Kidney (tissue), 14 donors: ENCODE data around the gene ITPKA. TPM values are rescaled to one million over a fixed set of nuclear protein-coding genes. Genes with fewer than 3 reads are reported as not detected.

Source experiments
- DNase-seq, 5 donors: peaks; one replicate each; pipeline ENCODE4 v3.0.0-alpha.2; 2013 to 2020
- FAIRE-seq: peaks from 2 replicates; lab custom pipeline; 2012; peaks lifted over from hg19 to GRCh38; lab: Jason Lieb, UNC
- H3K27ac ChIP-seq, 2 donors: one replicate each; pipeline ENCODE4 v1.7.0; 2013; ENCODE audit warnings: low read depth in 2 of 2, low read length in 2 of 2, inconsistent platforms in 1 of 2
- H3K27me3 ChIP-seq: one replicate; pipeline ENCODE4 v1.7.1; 2013; ENCODE audit warnings: low read length, inconsistent platforms; ENCODE audit not compliant: control insufficient read depth, insufficient read depth
- H3K36me3 ChIP-seq, 3 donors: one replicate each; pipeline versions ENCODE4 v1.7.0 to v1.7.1; 2013; ENCODE audit warnings: low read length in 3 of 3, control low read depth in 1 of 3, inconsistent platforms in 1 of 3; ENCODE audit not compliant: insufficient read depth in 3 of 3, control insufficient read depth in 2 of 3
- H3K4me1 ChIP-seq, 3 donors: one replicate each; pipeline versions ENCODE4 v1.7.0 to v1.7.1; 2013; ENCODE audit warnings: low read length in 3 of 3, inconsistent platforms in 1 of 3, low read depth in 1 of 3; ENCODE audit not compliant: control insufficient read depth in 2 of 3, insufficient read depth in 2 of 3
- H3K4me3 ChIP-seq, 3 donors: one replicate each; pipeline versions ENCODE4 v1.7.0 to v1.8.1; 2013; ENCODE audit warnings: low read length in 3 of 3, control low read depth in 1 of 3, inconsistent platforms in 1 of 3
- H3K9ac ChIP-seq, 3 donors: one replicate each; pipeline versions ENCODE4 v1.7.0 to v1.7.1; 2013; ENCODE audit warnings: low read length in 3 of 3, control low read depth in 1 of 3, inconsistent platforms in 1 of 3
- H3K9me3 ChIP-seq, 3 donors: one replicate each; pipeline versions ENCODE4 v1.7.0 to v1.7.1; 2013; ENCODE audit warnings: low read length in 3 of 3, control low read depth in 1 of 3, inconsistent platforms in 1 of 3; ENCODE audit not compliant: control insufficient read depth in 2 of 3, insufficient read depth in 1 of 3
- CTCF ChIP-seq: IDR thresholded peaks from 3 replicates; pipeline ENCODE4 v1.5.1; 2012; ENCODE audit warnings: mild to moderate bottlenecking, moderate library complexity, borderline replicate concordance; ENCODE audit not compliant: insufficient read depth; ENCODE audit errors: extremely low read depth
- intact Hi-C: fragments of 100-400 bp; cut with DNase I; formaldehyde crosslinking; loops from one replicate; pipeline ENCODE4 v1.11.1; 2022
- polyA plus RNA-seq: library from polyadenylated mRNA; stranded (reverse); fragments of 350-450 nt; fragmentation: Illumina TruSeq; extraction: RNeasy Lipid Tissue Mini Kit (QIAGEN cat#74804); gene quantifications from one replicate; pipeline ENCODE4 v1.2.3, GENCODE V29; 2014; ENCODE audit warnings: low read depth, low replicate concordance; ENCODE audit not compliant: insufficient read depth
- total RNA-seq: library from RNA; stranded (reverse); fragmentation: NEBNext Ultra II Directional; extraction: Animal tissue kit (Norgen Biotek cat#: 25700); gene quantifications from one replicate; pipeline ENCODE4 v1.2.1, GENCODE V29; 2021
- donor health status: control.
- donor health status: control.
- donor health status: control.
- donor health status: control.
- donor health status: control.
- donor health status: DM: yes; HTN: yes; CAD: no.
- donor health status: Normal renal cell carcinoma (clear cell type).

ITPKA gene
- total and polyA plus RNA-seq, 2 donors from 2014 or later, result 0.66 TPM; not detected in 1

GRCh38 chr15:41510728-41511127, 17.1 kb downstream of the ITPKA start:
- FAIRE-seq, result no peak
- peaks cover 0 to 18% (median 0%) of the 10 kb centered on the region in 3 donors for H3K4me1 ChIP-seq
- no peak for TF ChIP-seq CTCF
- H3K27ac ChIP-seq, result no peak overlapping the region
- no peaks in the 10 kb centered on the region for H3K9me3 ChIP-seq
- H3K27me3 ChIP-seq, result peaks cover 16% of the 10 kb centered on the region
- no peak overlapping the region for H3K4me3 ChIP-seq
- intact Hi-C loops, result no loop called here
- H3K36me3 ChIP-seq, result no peaks in the 10 kb centered on the region
- H3K9ac ChIP-seq, result no peak overlapping the region
- no peak for DNase-seq

GRCh38 chr15:41511331-41511898, 17.7 kb downstream of the ITPKA start:
- peaks cover 16% of the 10 kb centered on the region for H3K27me3 ChIP-seq
- no peaks in the 10 kb centered on the region for H3K9me3 ChIP-seq
- H3K36me3 ChIP-seq, result no peaks in the 10 kb centered on the region
- DNase-seq (peak in 4 of 5 donors; percentile 35 to 62 (median 45)), FAIRE-seq (no peak)
- H3K4me1 ChIP-seq, result peaks cover 0 to 18% (median 0%) of the 10 kb centered on the region in 3 donors
- intact Hi-C loops, result no loop called here
- no peak overlapping the region for H3K9ac ChIP-seq
- TF ChIP-seq CTCF, result no peak
- no peak overlapping the region for H3K4me3 ChIP-seq
- no peak overlapping the region for H3K27ac ChIP-seq

- Histone ChIP-seq H3K4me1 (peaks cover 0 to 18% (median 0%) of the 10 kb centered on the region in 3 donors), H3K9ac (no peak overlapping the region), H3K27ac (no peak overlapping the region), H3K27me3 (peaks cover 16% of the 10 kb centered on the region), H3K36me3 (no peaks in the 10 kb centered on the region), H3K9me3 (no peaks in the 10 kb centered on the region), H3K4me3 (peak overlapping the region in 1 of 3 donors; percentile 21)
- intact Hi-C loops, result no loop called here
- TF ChIP-seq CTCF, result no peak
- peak in 4 of 5 donors; percentile 22 to 50 (median 34) for DNase-seq
- no peak for FAIRE-seq
Observed at GRCh38 chr15:41511899-41512369, 18.3 kb downstream of the ITPKA start.

GRCh38 chr15:41512512-41512939, 18.9 kb downstream of the ITPKA start:
- Histone ChIP-seq H3K27me3 (peaks cover 16% of the 10 kb centered on the region), H3K36me3 (no peaks in the 10 kb centered on the region), H3K9ac (no peak overlapping the region), H3K9me3 (no peaks in the 10 kb centered on the region), H3K4me3 (peak overlapping the region in 2 of 3 donors; percentile 3 to 21), H3K4me1 (peaks cover 0 to 18% (median 0%) of the 10 kb centered on the region in 3 donors), H3K27ac (no peak overlapping the region)
- intact Hi-C loops, result no loop called here
- DNase-seq (peak in 1 of 5 donors; percentile 14), FAIRE-seq (no peak)
- TF ChIP-seq CTCF, result no peak
